Astrocyte (in vitro differentiated cells and primary cell): ENCODE results near the gene SLC38A3. TPM values are rescaled to one million over a fixed set of nuclear protein-coding genes. Genes with fewer than 3 reads are reported as not detected.

Experiments used
- DNase-seq: peaks from one replicate; pipeline ENCODE4 v3.0.0-alpha.2; 2010; ENCODE audit warnings: low read depth
- FAIRE-seq: peaks from 2 replicates; lab custom pipeline; 2011; peaks lifted over from hg19 to GRCh38; lab: Jason Lieb, UNC
- H2AFZ ChIP-seq: 2 replicates; pipeline ENCODE4 v1.6.0; 2012; ENCODE audit warnings: low read depth, low read length, inconsistent platforms
- H3K27ac ChIP-seq: 2 replicates; pipeline ENCODE4 v1.5.1; 2011; ENCODE audit warnings: low read depth, low read length, inconsistent platforms
- H3K27me3 ChIP-seq: 2 replicates; pipeline ENCODE4 v1.6.0; 2011; ENCODE audit warnings: low read length, inconsistent platforms; ENCODE audit not compliant: insufficient read depth
- H3K36me3 ChIP-seq: 2 replicates; pipeline ENCODE4 v1.5.1; 2011; ENCODE audit warnings: low read length, inconsistent platforms; ENCODE audit not compliant: insufficient read depth
- H3K4me1 ChIP-seq: 2 replicates; pipeline ENCODE4 v1.5.1; 2011; ENCODE audit warnings: low read length, inconsistent platforms; ENCODE audit not compliant: insufficient read depth
- H3K4me2 ChIP-seq: 2 replicates; pipeline ENCODE4 v1.6.0; 2012; ENCODE audit warnings: low read length, inconsistent platforms
- H3K4me3 ChIP-seq: 2 replicates; pipeline ENCODE4 v1.5.1; 2011; ENCODE audit warnings: low read depth, mild to moderate bottlenecking, low read length, inconsistent platforms; ENCODE audit not compliant: insufficient read depth
- H3K79me2 ChIP-seq: 2 replicates; pipeline ENCODE4 v1.6.0; 2012; ENCODE audit warnings: mild to moderate bottlenecking, low read length, inconsistent platforms; ENCODE audit not compliant: insufficient read depth
- H3K9ac ChIP-seq: 2 replicates; pipeline ENCODE4 v1.6.0; 2012; ENCODE audit warnings: mild to moderate bottlenecking, low read length, inconsistent platforms
- H3K9me3 ChIP-seq: 2 replicates; pipeline ENCODE4 v1.5.1; 2012; ENCODE audit warnings: low read depth, mild to moderate bottlenecking, low read length, inconsistent platforms; ENCODE audit not compliant: insufficient read depth
- H4K20me1 ChIP-seq: 2 replicates; pipeline ENCODE4 v1.6.0; 2012; ENCODE audit warnings: low read length, inconsistent platforms; ENCODE audit not compliant: insufficient read depth
- H3K27ac Mint-ChIP-seq: one replicate; pipeline ENCODE4 v1.8.0; 2021; ENCODE audit warnings: mild to moderate bottlenecking, mixed read lengths; ENCODE audit not compliant: unreplicated experiment
- H3K27me3 Mint-ChIP-seq: one replicate; pipeline ENCODE4 v1.8.0; 2021; ENCODE audit warnings: low read depth, mixed read lengths; ENCODE audit not compliant: unreplicated experiment
- H3K36me3 Mint-ChIP-seq: one replicate; pipeline ENCODE4 v1.8.0; 2021; ENCODE audit warnings: low read depth, mixed read lengths; ENCODE audit not compliant: unreplicated experiment
- H3K4me1 Mint-ChIP-seq: one replicate; pipeline ENCODE4 v1.8.0; 2021; ENCODE audit warnings: low read depth, mixed read lengths; ENCODE audit not compliant: unreplicated experiment
- H3K4me3 Mint-ChIP-seq: one replicate; pipeline ENCODE4 v1.8.0; 2021; ENCODE audit warnings: mild to moderate bottlenecking, moderate library complexity, mixed read lengths; ENCODE audit not compliant: unreplicated experiment
- H3K9me3 Mint-ChIP-seq: one replicate; pipeline ENCODE4 v1.8.0; 2021; ENCODE audit warnings: mild to moderate bottlenecking, mixed read lengths; ENCODE audit not compliant: unreplicated experiment
- EZH2 ChIP-seq: IDR thresholded peaks from 2 replicates; pipeline ENCODE4 v1.6.1; 2012; ENCODE audit warnings: mild to moderate bottlenecking, low read length, inconsistent platforms; ENCODE audit not compliant: insufficient read depth
- total RNA-seq: library from RNA; stranded (reverse); gene quantifications from 2 replicates; pipeline ENCODE4 v1.2.1, GENCODE V29; 2021
- TF ChIP-seq, protein P1 (sequence below): IDR thresholded peaks from 2 replicates; pipeline ENCODE4 v1.5.1; 2011; ENCODE audit warnings: low read depth, mild to moderate bottlenecking, inconsistent platforms, low read length, moderate library complexity; ENCODE audit not compliant: insufficient read depth

SLC38A3 gene
- total RNA-seq, 1 donor from 2014 or later: 0.68 TPM

DNA sequence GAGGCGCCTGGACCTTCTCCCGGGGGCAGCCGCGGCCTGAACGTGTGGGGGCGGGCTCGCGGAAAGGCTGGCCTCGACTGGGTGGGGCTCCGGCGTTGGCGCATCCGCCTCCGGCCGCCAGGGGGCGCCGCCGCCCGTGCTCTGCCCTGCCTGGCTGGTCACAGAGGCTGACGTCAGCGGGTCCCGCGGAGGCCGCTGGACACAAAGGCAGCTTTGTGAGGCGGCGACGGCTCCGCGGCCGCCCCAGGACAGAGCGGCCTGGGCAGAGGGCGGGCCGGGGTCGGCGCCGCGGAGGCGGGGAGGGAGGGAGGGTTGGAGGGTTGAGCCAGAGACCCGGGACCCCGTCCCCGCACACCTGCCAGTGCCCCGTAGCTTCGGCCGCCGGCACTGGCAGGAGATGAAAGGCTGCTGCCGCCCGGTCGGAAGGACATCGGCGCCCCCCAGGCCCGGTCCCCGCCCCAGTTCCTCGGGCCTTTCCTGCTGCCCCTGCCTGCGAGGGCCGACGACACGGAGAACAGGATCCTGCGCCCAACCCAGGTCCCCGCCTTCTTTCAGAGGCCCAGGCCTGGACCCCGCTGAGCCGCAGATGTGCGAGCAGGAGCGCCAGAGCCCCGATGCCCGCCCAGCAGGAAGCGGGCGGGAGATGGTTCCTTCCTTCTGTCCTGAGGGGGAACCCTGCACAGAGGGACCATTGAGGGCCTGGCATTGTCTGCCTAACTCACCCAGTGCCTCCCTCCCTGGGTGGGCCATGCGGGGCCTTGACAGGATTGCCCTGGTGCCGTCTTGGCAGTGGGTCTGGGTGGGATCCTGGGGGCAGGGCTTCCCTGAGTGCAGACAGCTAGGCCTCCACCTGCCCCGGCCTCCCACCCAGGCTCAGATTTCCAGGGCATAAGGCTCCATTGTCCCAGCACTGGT, 55.2 kb downstream of the SLC38A3 start:
- peak overlapping the region; percentile 43 for H2AFZ ChIP-seq
- Mint-ChIP-seq H3K27ac (peak overlapping the region; percentile 87), H3K27me3 (no peaks in the 10 kb centered on the region), H3K36me3 (peaks cover 9% of the 10 kb centered on the region), H3K4me1 (peaks cover 21% of the 10 kb centered on the region), H3K9me3 (no peaks in the 10 kb centered on the region), H3K4me3 (no peak overlapping the region)
- no peaks in the 10 kb centered on the region for H3K27me3 ChIP-seq
- peaks cover 20% of the 10 kb centered on the region for H3K36me3 ChIP-seq
- no peaks in the 10 kb centered on the region for H3K9me3 ChIP-seq
- H3K4me3 ChIP-seq: peak overlapping the region; percentile 55
- H4K20me1 ChIP-seq: peaks cover 19% of the 10 kb centered on the region
- DNase-seq (peak; percentile 67), FAIRE-seq (no peak)
- H3K4me1 ChIP-seq: peaks cover 32% of the 10 kb centered on the region
- H3K9ac ChIP-seq: peak overlapping the region; percentile 92
- H3K27ac ChIP-seq: peak overlapping the region; percentile 93
- H3K79me2 ChIP-seq: peaks cover 17% of the 10 kb centered on the region
- peak overlapping the region; percentile 82 for H3K4me2 ChIP-seq
- TF ChIP-seq EZH2: no peak
- TF ChIP-seq, protein P1, sequence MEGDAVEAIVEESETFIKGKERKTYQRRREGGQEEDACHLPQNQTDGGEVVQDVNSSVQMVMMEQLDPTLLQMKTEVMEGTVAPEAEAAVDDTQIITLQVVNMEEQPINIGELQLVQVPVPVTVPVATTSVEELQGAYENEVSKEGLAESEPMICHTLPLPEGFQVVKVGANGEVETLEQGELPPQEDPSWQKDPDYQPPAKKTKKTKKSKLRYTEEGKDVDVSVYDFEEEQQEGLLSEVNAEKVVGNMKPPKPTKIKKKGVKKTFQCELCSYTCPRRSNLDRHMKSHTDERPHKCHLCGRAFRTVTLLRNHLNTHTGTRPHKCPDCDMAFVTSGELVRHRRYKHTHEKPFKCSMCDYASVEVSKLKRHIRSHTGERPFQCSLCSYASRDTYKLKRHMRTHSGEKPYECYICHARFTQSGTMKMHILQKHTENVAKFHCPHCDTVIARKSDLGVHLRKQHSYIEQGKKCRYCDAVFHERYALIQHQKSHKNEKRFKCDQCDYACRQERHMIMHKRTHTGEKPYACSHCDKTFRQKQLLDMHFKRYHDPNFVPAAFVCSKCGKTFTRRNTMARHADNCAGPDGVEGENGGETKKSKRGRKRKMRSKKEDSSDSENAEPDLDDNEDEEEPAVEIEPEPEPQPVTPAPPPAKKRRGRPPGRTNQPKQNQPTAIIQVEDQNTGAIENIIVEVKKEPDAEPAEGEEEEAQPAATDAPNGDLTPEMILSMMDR: peak; percentile 68

GRCh38 chr3:50260942-50261441, 55.9 kb downstream of the SLC38A3 start:
- Mint-ChIP-seq H3K27me3 (no peaks in the 10 kb centered on the region), H3K36me3 (peaks cover 9% of the 10 kb centered on the region), H3K4me3 (peak overlapping the region; percentile 12), H3K27ac (peak overlapping the region; percentile 83), H3K4me1 (peaks cover 25% of the 10 kb centered on the region), H3K9me3 (no peaks in the 10 kb centered on the region)
- DNase-seq (no peak), FAIRE-seq (no peak)
- H4K20me1 ChIP-seq: peaks cover 15% of the 10 kb centered on the region
- peak overlapping the region; percentile 92 for H3K9ac ChIP-seq
- H3K27ac ChIP-seq: peak overlapping the region; percentile 93
- H3K27me3 ChIP-seq: no peaks in the 10 kb centered on the region
- no peak for TF ChIP-seq EZH2
- TF ChIP-seq, protein P1: no peak
- H3K4me2 ChIP-seq: peak overlapping the region; percentile 82
- no peak overlapping the region for H2AFZ ChIP-seq
- H3K36me3 ChIP-seq: peaks cover 20% of the 10 kb centered on the region
- H3K4me3 ChIP-seq: peak overlapping the region; percentile 55
- no peaks in the 10 kb centered on the region for H3K9me3 ChIP-seq
- peaks cover 33% of the 10 kb centered on the region for H3K4me1 ChIP-seq
- H3K79me2 ChIP-seq: peaks cover 14% of the 10 kb centered on the region
